Large intestine (tissue), 3 donors: ENCODE results near the gene C16orf74. TPM values are rescaled to one million over a fixed set of nuclear protein-coding genes. Genes with fewer than 3 reads are reported as not detected.

Experiments
- DNase-seq, 2 donors: peaks; one replicate each; pipeline versions ENCODE4 v3.0.0 to v3.0.0-alpha.2; 2013
- H3K27ac ChIP-seq: one replicate; pipeline ENCODE4 v1.5.1; 2013; ENCODE audit warnings: low read length
- H3K27me3 ChIP-seq: 2 replicates; pipeline ENCODE4 v1.6.1; 2013; ENCODE audit warnings: low read length; ENCODE audit not compliant: control insufficient read depth, insufficient read depth
- H3K36me3 ChIP-seq: 2 replicates; pipeline ENCODE4 v1.6.1; 2013; ENCODE audit warnings: low read length; ENCODE audit not compliant: control insufficient read depth, insufficient read depth
- H3K4me1 ChIP-seq: one replicate; pipeline ENCODE4 v1.6.1; 2013; ENCODE audit warnings: low read length; ENCODE audit not compliant: control insufficient read depth, insufficient read depth
- H3K4me3 ChIP-seq: one replicate; pipeline ENCODE4 v1.5.1; 2013; ENCODE audit warnings: low read length
- H3K9me3 ChIP-seq: one replicate; pipeline ENCODE4 v1.6.1; 2013; ENCODE audit warnings: mild to moderate bottlenecking, low read depth, low read length, moderate library complexity; ENCODE audit not compliant: control insufficient read depth
- WGBS: methylation state at CpG from one replicate; pipeline ENCODE4 v1.1.5; 2013; ENCODE audit warnings: low lambda C conversion rate; ENCODE audit not compliant: insufficient coverage; 5-methylcytosine and 5-hydroxymethylcytosine counted together
- polyA plus RNA-seq: library from polyadenylated mRNA; unstranded; fragments of 120-200 nt; gene quantifications from one replicate; pipeline ENCODE4 v1.2.1, GENCODE V29; 2013

C16orf74 gene
- polyA plus RNA-seq, 1 donor = 6.6 TPM

GRCh38 chr16:85663891-85664321, 87.0 kb downstream of the C16orf74 start:
- no peak for DNase-seq

GRCh38 chr16:85662976-85663830, 87.7 kb downstream of the C16orf74 start:
- no peak overlapping the region for H3K27ac ChIP-seq

More at GRCh38 chr16:85663891-85664321, 87.0 kb downstream of the C16orf74 start:
- Histone ChIP-seq H3K9me3 (no peaks in the 10 kb centered on the region), H3K36me3 (peaks cover 93% of the 10 kb centered on the region), H3K4me3 (no peak overlapping the region), H3K27me3 (no peaks in the 10 kb centered on the region), H3K27ac (no peak overlapping the region), H3K4me1 (peaks cover 2% of the 10 kb centered on the region)
- no CpG with 5 or more reads among the region's 12 CpGs for WGBS

GRCh38 chr16:85662482-85662812, 88.4 kb downstream of the C16orf74 start:
- Histone ChIP-seq H3K27ac (no peak overlapping the region), H3K36me3 (peaks cover 93% of the 10 kb centered on the region), H3K27me3 (no peaks in the 10 kb centered on the region), H3K4me3 (no peak overlapping the region), H3K9me3 (no peaks in the 10 kb centered on the region), H3K4me1 (peaks cover 2% of the 10 kb centered on the region)
- DNase-seq = no peak
- no CpG with 5 or more reads among the region's 3 CpGs for WGBS

More at GRCh38 chr16:85662976-85663830, 87.7 kb downstream of the C16orf74 start:
- no peak overlapping the region for H3K4me3 ChIP-seq
- H3K9me3 ChIP-seq = no peaks in the 10 kb centered on the region
- no CpG with 5 or more reads among the region's 38 CpGs for WGBS
- peaks cover 93% of the 10 kb centered on the region for H3K36me3 ChIP-seq
- H3K4me1 ChIP-seq = peaks cover 2% of the 10 kb centered on the region
- no peaks in the 10 kb centered on the region for H3K27me3 ChIP-seq
- DNase-seq = no peak

- H3K36me3 ChIP-seq = peaks cover 93% of the 10 kb centered on the region
- DNase-seq = no peak
- H3K27me3 ChIP-seq = no peaks in the 10 kb centered on the region
- H3K4me1 ChIP-seq = peaks cover 2% of the 10 kb centered on the region
- H3K9me3 ChIP-seq = no peaks in the 10 kb centered on the region
- no peak overlapping the region for H3K4me3 ChIP-seq
- 80% methylated on average over 1 of the region's 26 CpGs for WGBS
- no peak overlapping the region for H3K27ac ChIP-seq
Observed at GRCh38 chr16:85661740-85662481, 89.0 kb downstream of the C16orf74 start.

- DNase-seq = no peak
- Histone ChIP-seq H3K4me3 (no peak overlapping the region), H3K4me1 (peaks cover 2% of the 10 kb centered on the region), H3K27me3 (no peaks in the 10 kb centered on the region), H3K36me3 (peaks cover 93% of the 10 kb centered on the region), H3K9me3 (no peaks in the 10 kb centered on the region), H3K27ac (no peak overlapping the region)
- WGBS = no CpG with 5 or more reads among the region's 42 CpGs
Observed at GRCh38 chr16:85660843-85661739, 89.8 kb downstream of the C16orf74 start.

- no CpG with 5 or more reads among the region's 12 CpGs for WGBS
- no peaks in the 10 kb centered on the region for H3K27me3 ChIP-seq
- H3K36me3 ChIP-seq = peaks cover 93% of the 10 kb centered on the region
- no peak overlapping the region for H3K27ac ChIP-seq
- no peak overlapping the region for H3K4me3 ChIP-seq
- no peaks in the 10 kb centered on the region for H3K9me3 ChIP-seq
- DNase-seq = peak in 1 of 2 donors; percentile 43
- peaks cover 2% of the 10 kb centered on the region for H3K4me1 ChIP-seq
Observed at GRCh38 chr16:85659805-85660511, 90.9 kb downstream of the C16orf74 start.

GRCh38 chr16:85659336-85659735, 91.6 kb downstream of the C16orf74 start:
- Histone ChIP-seq H3K27ac (no peak overlapping the region), H3K36me3 (peaks cover 93% of the 10 kb centered on the region), H3K27me3 (no peaks in the 10 kb centered on the region)

DNA sequence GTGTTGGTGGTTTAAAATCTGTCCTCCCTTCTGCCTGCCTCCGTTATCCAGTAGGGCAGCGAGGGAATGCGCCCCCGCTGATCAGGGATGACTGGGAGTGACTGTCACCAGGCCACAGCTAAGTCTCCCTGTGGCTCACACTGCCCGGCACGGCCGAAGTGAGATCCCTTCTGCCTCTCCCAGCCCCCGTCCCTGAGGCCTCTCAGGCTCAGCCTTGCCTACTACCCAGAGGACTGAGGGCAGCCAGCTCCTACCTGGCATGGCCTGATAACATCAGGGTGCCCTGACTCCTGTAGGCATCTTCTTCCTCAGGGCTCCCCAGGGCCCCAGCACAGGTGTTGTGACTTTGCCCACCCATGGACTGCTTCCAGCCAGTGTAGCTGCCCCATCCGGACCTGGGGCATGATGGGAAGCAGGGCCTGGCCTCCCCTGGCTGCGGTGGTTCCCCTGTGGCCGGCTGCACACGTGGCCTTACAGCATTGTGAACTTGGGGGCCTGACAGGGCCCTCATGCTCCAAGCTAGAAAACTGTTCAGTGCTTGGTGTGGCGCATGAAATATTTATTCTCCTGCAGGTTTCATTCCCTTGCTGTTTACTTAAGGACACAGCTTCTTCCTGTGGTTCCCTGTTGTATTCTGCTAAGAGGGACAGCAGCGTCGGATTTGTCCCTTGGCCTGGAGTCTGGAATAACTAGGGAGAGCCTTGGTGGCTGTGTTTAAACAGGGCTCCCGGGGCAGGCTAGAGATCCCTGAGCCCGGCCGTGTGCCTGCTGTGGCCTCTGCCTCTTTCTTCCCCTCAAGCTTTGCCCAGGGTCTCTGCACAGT, 92.2 kb downstream of the C16orf74 start:
- Histone ChIP-seq H3K27ac (no peak overlapping the region), H3K4me3 (no peak overlapping the region), H3K9me3 (no peaks in the 10 kb centered on the region), H3K4me1 (peaks cover 2% of the 10 kb centered on the region), H3K27me3 (no peaks in the 10 kb centered on the region), H3K36me3 (peaks cover 93% of the 10 kb centered on the region)
- no CpG with 5 or more reads among the region's 18 CpGs for WGBS
- no peak for DNase-seq

More at GRCh38 chr16:85659336-85659735, 91.6 kb downstream of the C16orf74 start:
- Histone ChIP-seq H3K4me1 (peaks cover 2% of the 10 kb centered on the region), H3K9me3 (no peaks in the 10 kb centered on the region), H3K4me3 (no peak overlapping the region)
- no peak for DNase-seq
- no CpG with 5 or more reads among the region's 8 CpGs for WGBS

- Histone ChIP-seq H3K27ac (no peak overlapping the region), H3K4me3 (no peak overlapping the region), H3K4me1 (peaks cover 2% of the 10 kb centered on the region), H3K27me3 (no peaks in the 10 kb centered on the region), H3K36me3 (peaks cover 90% of the 10 kb centered on the region), H3K9me3 (no peaks in the 10 kb centered on the region)
- no peak for DNase-seq
- no CpG with 5 or more reads among the region's 3 CpGs for WGBS
Observed at GRCh38 chr16:85657996-85658395, 92.9 kb downstream of the C16orf74 start.
